Tibial artery (tissue), 4 donors: Measurements from ENCODE around the gene SPATA32.

Source experiments
- DNase-seq, 2 donors: peaks; one replicate each; pipeline ENCODE4 v3.0.0-alpha.2; 2019
- H3K27ac ChIP-seq, 2 donors: fragments of 200-600 bp; sonication (generic) in 1 of 2; 1 replicate in 1 of 2; 2 replicates in 1 of 2; pipeline ENCODE4 v1.5.1; 2018 to 2019; ENCODE audit warnings: mild to moderate bottlenecking in 1 of 2
- H3K27me3 ChIP-seq, 2 donors: fragments of 200-600 bp; sonication (generic) in 1 of 2; one replicate each; pipeline versions ENCODE4 v1.5.1 to v1.6.0; 2016 to 2019
- H3K36me3 ChIP-seq, 3 donors: fragments of 200-600 bp; sonication (generic) in 2 of 3; one replicate each; pipeline ENCODE4 v1.5.1; 2016 to 2019; ENCODE audit warnings: mild to moderate bottlenecking in 2 of 3
- H3K4me1 ChIP-seq, 4 donors: fragments of 200-600 bp; sonication (generic) in 2 of 4; 1 replicate in 3 of 4; 2 replicates in 1 of 4; pipeline ENCODE4 v1.5.1; 2016 to 2019
- H3K4me3 ChIP-seq, 2 donors: fragments of 200-600 bp; sonication (generic) in 1 of 2; 1 replicate in 1 of 2; 2 replicates in 1 of 2; pipeline ENCODE4 v1.5.1; 2018 to 2019; ENCODE audit warnings: mild to moderate bottlenecking in 2 of 2
- H3K9me3 ChIP-seq, 3 donors: fragments of 200-600 bp; sonication (generic) in 1 of 3; one replicate each; pipeline ENCODE4 v1.5.1; 2016 to 2019
- intact Hi-C: fragments of 100-400 bp; cut with DNase I; formaldehyde crosslinking; loops from one replicate; pipeline ENCODE4 v1.15.0; 2023; ENCODE audit warnings: low total_unique reads
- TF ChIP-seq, protein P1 (sequence below), 2 experiments: fragments of 200-600 bp in 1 of 2; fragments of 450-650 bp in 1 of 2; IDR thresholded peaks; one replicate each; pipeline ENCODE4 v1.5.1; 2017 to 2019; ENCODE audit warnings: antibody characterized with exemption in 2 of 2, mild to moderate bottlenecking in 1 of 2, moderate library complexity in 1 of 2

The SPATA32 gene

DNA sequence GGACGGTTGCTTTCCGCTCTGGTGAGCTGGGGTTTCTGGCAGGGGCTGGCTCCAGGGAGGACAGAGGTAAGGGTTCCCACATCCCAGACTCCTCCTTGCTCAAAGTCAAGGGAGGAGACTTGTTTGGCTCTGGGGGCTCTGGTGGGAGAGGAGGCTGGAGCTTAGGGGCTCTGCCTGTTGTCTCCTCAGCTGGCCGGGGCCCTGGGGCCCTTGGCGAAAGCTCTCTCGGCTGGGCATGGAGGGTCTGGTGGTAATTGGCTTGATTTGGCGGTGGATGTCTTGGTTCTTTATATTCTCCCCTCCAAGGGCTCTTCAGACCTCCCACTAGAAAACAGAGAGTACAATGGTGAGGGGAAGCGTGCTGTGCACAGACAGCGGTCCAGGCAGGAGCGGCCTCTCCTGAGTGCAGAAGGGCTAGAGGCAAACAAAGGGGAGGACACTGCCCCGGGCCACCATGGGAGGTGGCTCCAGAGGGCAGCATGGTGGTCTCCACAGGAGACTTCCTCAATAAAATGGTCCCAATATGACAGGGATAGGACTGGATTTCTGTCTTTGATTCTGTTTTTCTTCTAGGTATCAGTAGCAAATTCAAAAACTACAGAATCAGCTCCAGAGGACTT, 5.7 kb upstream of the SPATA32 start:
- H3K4me1 ChIP-seq: peaks cover 0 to 9% (median 1%) of the 10 kb centered on the region in 4 donors
- no peak for DNase-seq
- peaks cover 46 to 95% (median 80%) of the 10 kb centered on the region in 3 donors for H3K36me3 ChIP-seq
- no peak overlapping the region for H3K27ac ChIP-seq
- no peaks in the 10 kb centered on the region for H3K27me3 ChIP-seq
- H3K4me3 ChIP-seq: no peak overlapping the region
- intact Hi-C loops: no loop called here
- TF ChIP-seq, protein P1, sequence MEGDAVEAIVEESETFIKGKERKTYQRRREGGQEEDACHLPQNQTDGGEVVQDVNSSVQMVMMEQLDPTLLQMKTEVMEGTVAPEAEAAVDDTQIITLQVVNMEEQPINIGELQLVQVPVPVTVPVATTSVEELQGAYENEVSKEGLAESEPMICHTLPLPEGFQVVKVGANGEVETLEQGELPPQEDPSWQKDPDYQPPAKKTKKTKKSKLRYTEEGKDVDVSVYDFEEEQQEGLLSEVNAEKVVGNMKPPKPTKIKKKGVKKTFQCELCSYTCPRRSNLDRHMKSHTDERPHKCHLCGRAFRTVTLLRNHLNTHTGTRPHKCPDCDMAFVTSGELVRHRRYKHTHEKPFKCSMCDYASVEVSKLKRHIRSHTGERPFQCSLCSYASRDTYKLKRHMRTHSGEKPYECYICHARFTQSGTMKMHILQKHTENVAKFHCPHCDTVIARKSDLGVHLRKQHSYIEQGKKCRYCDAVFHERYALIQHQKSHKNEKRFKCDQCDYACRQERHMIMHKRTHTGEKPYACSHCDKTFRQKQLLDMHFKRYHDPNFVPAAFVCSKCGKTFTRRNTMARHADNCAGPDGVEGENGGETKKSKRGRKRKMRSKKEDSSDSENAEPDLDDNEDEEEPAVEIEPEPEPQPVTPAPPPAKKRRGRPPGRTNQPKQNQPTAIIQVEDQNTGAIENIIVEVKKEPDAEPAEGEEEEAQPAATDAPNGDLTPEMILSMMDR (IDR thresholded peaks at IDR 0.05): no peak
- H3K9me3 ChIP-seq: no peaks in the 10 kb centered on the region

DNA sequence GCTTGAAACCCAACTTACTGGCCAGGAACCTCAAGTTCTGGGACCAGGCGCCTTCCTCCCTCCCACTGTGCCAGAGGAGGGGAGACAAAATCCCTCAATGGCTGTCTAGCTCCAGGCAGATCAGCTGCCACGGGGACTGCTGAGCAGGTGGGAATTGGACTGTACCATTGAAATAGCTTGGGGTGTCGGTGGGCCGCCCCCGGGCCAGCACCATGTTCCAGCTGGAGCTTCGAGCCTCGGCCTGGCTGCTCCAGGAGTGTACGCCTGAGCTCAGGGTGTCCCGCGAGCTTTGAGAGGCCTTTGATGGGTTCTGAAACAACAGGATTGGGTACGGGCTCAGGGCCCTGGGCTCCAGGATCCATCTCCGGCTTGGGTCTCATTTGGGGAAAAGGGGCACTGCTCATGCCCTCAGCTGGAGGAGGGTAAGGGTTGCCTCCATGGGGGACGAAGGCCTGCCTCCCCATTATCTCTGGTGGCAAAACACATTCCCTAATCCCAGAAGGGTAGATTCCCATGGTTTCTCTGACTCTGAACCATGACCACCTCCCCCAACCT, 4.6 kb upstream of the SPATA32 start:
- intact Hi-C loops: no loop called here
- Histone ChIP-seq H3K9me3 (no peaks in the 10 kb centered on the region), H3K4me3 (no peak overlapping the region), H3K4me1 (peaks cover 0 to 15% (median 7%) of the 10 kb centered on the region in 4 donors), H3K27ac (no peak overlapping the region), H3K27me3 (no peaks in the 10 kb centered on the region), H3K36me3 (peaks cover 40 to 84% (median 72%) of the 10 kb centered on the region in 3 donors)
- DNase-seq: no peak
- TF ChIP-seq, protein P1 (IDR thresholded peaks at IDR 0.05): no peak

GRCh38 chr17:45265821-45266220, 3.9 kb upstream of the SPATA32 start:
- Histone ChIP-seq H3K36me3 (peaks cover 37 to 78% (median 66%) of the 10 kb centered on the region in 3 donors), H3K4me1 (peaks cover 0 to 15% (median 10%) of the 10 kb centered on the region in 4 donors), H3K27me3 (no peaks in the 10 kb centered on the region), H3K4me3 (no peak overlapping the region), H3K9me3 (no peaks in the 10 kb centered on the region), H3K27ac (no peak overlapping the region)
- intact Hi-C loops: no loop called here
- no peak for DNase-seq
- TF ChIP-seq, protein P1 (IDR thresholded peaks at IDR 0.05): no peak

- intact Hi-C loops: no loop called here
- H3K4me1 ChIP-seq: peaks cover 0 to 15% (median 10%) of the 10 kb centered on the region in 4 donors
- no peak overlapping the region for H3K4me3 ChIP-seq
- TF ChIP-seq, protein P1 (IDR thresholded peaks at IDR 0.05): no peak
- H3K27me3 ChIP-seq: no peaks in the 10 kb centered on the region
- no peak overlapping the region for H3K27ac ChIP-seq
- H3K36me3 ChIP-seq: peaks cover 28 to 69% (median 58%) of the 10 kb centered on the region in 3 donors
- H3K9me3 ChIP-seq: no peaks in the 10 kb centered on the region
- DNase-seq: no peak
These were observed 3.1 kb upstream of the SPATA32 start for GRCh38 chr17:45264988-45265387.

DNA sequence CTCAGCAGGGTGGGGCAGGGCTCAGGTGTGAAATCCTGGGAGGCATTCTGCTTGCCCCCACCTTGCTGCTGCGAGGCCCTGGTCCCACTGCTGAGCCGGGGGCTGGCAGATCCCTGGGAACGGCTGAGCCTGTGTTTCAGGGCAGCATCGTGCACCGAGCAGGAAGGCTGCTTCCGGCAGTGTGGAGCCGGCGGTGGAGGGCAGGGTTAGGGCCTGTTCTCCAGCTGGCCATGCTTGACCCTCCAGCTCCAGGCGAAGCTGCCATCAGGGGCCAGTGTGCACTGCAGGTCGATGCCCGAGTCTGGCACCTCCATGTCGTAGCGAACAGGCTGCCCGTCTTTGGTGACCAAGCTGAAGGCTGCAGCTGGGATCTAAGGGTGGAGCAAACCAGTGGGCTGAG, 2.5 kb upstream of the SPATA32 start:
- no peaks in the 10 kb centered on the region for H3K9me3 ChIP-seq
- H3K36me3 ChIP-seq: peaks cover 23 to 64% (median 52%) of the 10 kb centered on the region in 3 donors
- H3K27ac ChIP-seq: no peak overlapping the region
- intact Hi-C loops: no loop called here
- DNase-seq: no peak
- H3K4me1 ChIP-seq: peaks cover 0 to 15% (median 10%) of the 10 kb centered on the region in 4 donors
- no peak overlapping the region for H3K4me3 ChIP-seq
- no peaks in the 10 kb centered on the region for H3K27me3 ChIP-seq
- TF ChIP-seq, protein P1 (IDR thresholded peaks at IDR 0.05): no peak
